ENCODE measurements around the gene MDM4.

- TF ChIP-seq CTCF (IDR thresholded peaks at IDR 0.05 in 4 of 5, conservative IDR thresholded peaks at IDR 0.05 in 1 of 5) (no peak), POLR2A (IDR thresholded peaks at IDR 0.05) (no peak)
Measured at GRCh38 chr1:204502241-204502640, 14.0 kb upstream of the MDM4 start.

Measured in gastrocnemius medialis (tissue), 4 donors.